Occipital lobe (tissue), 2 donors: ENCODE results near the gene DLGAP3. TPM values are rescaled to one million over a fixed set of nuclear protein-coding genes. Genes with fewer than 3 reads are reported as not detected.

Experiments
- DNase-seq: peaks from one replicate; lab custom pipeline; 2025; lab: John Stamatoyannopoulos, UW
- total RNA-seq: library from RNA; depleted of rRNA; stranded (reverse); fragments of >200 nt; gene quantifications from one replicate; pipeline ENCODE4 v1.2.3, GENCODE V29; 2014

Gene DLGAP3
- total RNA-seq, 1 donor from 2014 or later = 3.1 TPM

DNA sequence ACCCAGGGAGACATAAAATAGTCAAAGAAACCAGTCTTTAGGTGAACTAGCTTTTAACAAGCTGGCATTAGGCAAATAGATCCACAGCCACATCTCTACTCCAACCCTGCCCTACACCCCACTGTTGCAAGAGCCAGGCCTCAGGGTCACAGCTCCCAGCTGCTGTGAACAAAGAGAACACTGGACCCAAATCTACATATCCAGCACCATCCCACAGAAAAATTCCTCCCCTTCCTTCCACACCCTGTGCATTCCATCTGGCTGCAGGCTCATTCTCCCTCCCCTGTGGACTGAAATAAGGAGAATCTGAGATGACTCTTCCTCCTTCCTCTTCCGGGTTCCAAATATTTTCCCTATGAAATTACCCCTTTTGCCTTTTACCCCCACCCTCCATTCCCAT lies 23.2 kb downstream of the DLGAP3 start:
- DNase-seq = no peak

DNA sequence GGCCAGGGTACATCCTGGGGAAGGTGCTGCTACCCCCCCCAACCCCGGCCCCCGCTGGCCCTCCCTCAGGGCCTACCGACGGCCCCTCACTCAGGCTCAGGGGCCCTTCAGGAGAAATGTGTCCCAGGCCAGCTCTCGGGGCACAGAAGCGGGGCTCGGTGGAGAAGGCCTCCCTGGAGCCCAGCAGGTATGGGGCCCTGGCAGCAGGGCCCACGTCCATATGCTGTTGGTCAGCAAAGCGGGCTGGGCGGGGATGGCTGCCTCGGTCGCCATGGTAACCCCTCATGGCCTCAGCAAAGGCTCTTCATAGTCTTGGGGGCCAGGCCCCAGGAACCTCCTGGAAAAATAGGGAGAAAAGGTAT lies 24.4 kb downstream of the DLGAP3 start:
- DNase-seq = no peak

- DNase-seq = no peak
These were observed 25.0 kb downstream of the DLGAP3 start for GRCh38 chr1:34904236-34905097.

DNA sequence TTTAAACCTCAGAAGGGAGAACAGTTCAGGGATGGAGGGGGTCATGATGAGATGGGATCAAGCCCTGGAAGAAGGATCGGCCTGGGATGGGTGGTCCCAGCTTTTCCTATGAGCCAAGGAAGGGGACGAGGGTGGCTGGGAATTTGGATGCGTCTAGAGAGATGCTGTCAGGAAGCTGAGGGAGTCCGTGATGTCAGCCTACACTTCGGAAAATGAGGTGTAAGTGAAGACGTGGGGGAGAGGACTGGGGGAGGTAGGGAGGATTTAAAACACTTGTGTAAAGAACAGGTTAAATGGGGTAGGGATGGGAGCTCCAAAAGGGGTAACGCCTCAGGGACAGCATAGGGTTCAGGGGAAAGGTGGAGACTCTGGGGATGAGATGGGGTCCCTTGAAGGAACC lies 27.5 kb downstream of the DLGAP3 start:
- DNase-seq = no peak

DNA sequence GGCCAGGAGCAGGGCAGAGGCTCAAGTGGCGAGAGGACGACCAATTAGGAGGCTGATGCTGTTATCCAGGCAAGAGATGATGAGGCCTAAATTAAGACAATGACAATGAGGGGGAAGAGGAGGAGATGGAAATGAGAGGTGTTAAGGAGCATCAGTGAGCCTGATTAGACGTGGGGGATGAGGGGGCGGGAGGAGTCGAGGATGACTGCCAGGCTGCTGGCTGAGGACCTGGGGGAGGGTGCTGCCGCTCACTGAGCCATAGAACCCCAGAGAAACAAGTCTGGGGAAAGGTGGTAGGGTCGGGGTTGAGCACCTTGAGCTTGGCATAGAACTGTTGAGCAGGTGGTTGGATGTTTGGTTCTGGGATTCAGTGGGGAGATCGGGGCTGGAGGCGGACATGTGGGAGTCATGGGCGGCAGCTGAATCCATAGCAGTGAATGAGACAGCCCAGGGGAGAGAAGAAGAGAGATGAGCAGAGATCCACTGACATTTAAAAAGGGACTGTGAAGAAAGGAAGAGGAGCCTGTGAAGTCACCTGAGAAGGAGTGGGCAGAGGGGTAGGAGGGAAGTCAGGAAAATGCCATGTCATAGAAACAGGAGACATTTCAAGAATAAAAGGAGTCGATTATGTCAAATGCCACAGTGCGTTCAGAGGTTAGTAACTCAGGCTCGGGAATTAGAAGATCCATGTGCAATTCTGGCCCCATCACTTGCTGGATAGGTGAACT lies 28.5 kb downstream of the DLGAP3 start:
- peak; percentile 36 for DNase-seq

GRCh38 chr1:34899906-34900305 lies 29.5 kb downstream of the DLGAP3 start:
- no peak for DNase-seq

GRCh38 chr1:34899471-34899870 lies 30.0 kb downstream of the DLGAP3 start:
- DNase-seq = no peak

- DNase-seq = no peak
These were observed 31.1 kb downstream of the DLGAP3 start for GRCh38 chr1:34898330-34898761.

- no peak for DNase-seq
These were observed 32.8 kb downstream of the DLGAP3 start for GRCh38 chr1:34896612-34897011.

- DNase-seq = no peak
These were observed 39.7 kb downstream of the DLGAP3 start for GRCh38 chr1:34889705-34890104.

GRCh38 chr1:34887593-34887992 lies 41.9 kb downstream of the DLGAP3 start:
- no peak for DNase-seq

DNA sequence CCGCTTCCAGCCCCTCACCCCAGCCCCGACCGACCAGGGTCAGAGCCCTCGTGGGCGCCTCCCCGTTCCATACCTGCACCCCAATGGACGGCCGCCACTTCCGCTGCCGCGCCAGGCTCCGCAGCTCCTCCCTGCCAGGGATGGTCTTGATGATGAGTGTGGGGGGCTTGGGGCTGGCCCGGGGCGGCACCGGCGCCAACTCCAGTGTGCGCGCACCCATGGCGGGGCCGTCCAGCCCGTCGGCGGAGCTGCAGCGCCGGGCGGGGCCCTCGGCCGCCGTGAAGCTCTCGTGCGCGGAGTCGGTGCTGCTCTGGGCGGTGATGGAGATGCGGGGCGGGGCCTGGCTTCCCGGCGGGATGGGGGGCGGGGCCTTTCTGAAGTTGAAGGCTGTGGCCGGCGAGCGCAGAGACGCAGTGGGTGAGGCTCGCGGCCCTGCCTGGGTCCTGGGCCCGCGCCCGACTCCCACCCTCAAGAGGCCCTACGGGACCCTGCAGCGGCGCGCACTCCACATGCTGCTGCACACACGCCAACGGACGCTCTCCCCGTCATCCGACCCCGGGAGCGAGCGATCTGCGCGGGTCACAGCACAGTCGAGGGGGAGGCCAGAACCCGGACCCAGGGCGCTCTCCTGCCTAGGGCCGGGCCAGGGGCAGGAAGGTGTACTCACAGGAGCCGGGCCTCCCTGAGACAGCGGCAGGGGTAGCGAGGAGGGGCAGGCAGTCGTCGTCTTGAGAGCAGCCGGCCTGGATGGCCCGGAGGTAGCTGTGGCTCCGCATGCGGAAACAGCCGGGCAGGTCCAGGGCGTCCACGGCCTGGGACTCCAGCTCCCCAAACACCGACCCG lies 43.8 kb downstream of the DLGAP3 start:
- DNase-seq = no peak

GRCh38 chr1:34884961-34885360 lies 44.5 kb downstream of the DLGAP3 start:
- DNase-seq = no peak

- no peak for DNase-seq
These were observed 44.9 kb downstream of the DLGAP3 start for GRCh38 chr1:34884536-34884935.

- no peak for DNase-seq
These were observed 50.2 kb downstream of the DLGAP3 start for GRCh38 chr1:34879230-34879629.

GRCh38 chr1:34876406-34876805 lies 53.0 kb downstream of the DLGAP3 start:
- DNase-seq = no peak

DNA sequence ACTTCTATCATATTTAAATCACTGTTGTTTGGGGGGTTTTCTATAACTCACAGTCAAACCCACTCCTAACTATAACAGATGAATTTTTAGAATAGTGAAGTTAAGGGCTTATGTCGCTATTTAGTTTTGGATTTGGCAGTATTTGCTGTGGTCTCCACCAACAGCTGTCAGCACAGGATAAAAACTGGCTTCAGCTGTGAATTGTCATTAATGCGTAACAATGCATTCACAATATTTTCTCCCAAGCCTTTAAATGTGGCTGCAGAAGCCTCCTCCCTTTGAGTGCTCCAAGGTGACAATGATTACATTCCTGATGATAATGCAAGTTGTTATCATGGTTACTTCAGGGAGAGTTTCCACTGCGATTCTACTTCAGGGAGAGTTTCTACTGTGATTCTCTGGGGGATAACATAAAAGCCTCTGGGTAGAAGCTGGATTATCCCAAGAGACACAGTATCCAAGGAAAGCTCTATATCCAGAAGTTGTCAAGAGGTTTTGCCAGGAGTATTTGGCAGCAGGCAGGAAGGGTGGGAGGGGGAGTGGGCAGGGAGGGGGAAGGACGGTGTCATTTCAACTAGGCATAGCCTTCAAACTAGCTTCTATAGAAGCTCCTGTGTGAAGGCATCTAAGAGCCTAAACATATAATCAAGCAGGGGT lies 55.0 kb downstream of the DLGAP3 start:
- no peak for DNase-seq

- no peak for DNase-seq
These were observed 57.3 kb downstream of the DLGAP3 start for GRCh38 chr1:34872133-34872503.

DNA sequence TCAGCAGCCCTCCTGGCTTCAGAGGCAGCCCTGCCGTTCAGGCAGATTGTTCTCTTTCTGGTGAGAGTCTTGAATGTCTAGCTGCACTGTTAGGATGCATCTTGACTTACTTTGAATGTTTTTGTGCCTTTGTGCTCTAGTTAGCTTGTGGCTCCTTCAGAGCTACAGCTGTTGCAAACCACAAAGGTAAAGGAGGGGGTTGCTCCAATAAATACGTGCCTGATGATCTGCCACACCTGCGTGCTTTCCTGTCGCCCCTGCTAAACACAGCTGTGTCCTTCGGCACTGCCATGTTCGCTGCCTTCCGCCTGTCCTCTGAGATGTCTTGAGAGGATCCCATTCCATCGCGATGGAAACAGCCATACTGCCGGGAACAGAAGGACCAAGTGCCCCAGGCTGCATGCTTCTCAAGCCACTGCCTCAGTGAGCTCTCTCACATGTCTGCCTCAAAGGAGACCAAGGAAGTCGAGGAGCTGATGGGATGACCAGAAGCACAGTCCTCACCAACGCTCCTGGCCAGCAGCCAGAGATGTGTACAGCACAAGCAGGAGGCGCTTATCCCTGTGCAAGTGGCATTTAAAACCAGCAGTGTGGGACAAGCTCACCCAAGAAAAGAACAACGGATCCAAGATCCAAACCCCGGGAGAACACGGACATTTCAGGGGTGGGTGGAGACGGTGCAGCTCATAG lies 57.9 kb downstream of the DLGAP3 start:
- DNase-seq = peak; percentile 66

DNA sequence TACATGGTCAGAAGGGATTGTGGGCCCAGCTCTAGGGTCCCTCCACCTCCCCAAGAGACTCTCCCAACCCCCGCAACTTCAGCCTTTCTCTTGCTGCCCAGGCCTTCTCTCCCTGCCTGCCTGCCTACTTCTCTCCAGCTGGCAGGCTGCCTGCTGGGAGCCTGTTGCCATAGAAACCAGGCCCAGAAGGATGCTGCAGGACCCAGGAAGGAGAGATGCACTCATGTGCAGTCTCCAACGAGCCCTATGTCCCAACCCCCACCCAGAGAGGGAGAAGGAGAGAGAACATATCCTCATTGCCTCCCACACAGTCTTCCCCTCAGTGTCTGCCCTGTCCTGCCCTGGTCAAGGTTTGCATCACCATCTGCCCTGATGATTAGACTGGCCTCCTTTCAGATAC lies 59.1 kb downstream of the DLGAP3 start:
- peak; percentile 81 for DNase-seq

GRCh38 chr1:34869760-34870159 lies 59.7 kb downstream of the DLGAP3 start:
- no peak for DNase-seq
